GM21619 (cell line): ENCODE data around the gene FGF2.
"Not testable (repeated sequence)": the region's sequence is repeated elsewhere in the genome, so short reads cannot be mapped to it uniquely, and the experiment has no call there.

Experiments used
- ATAC-seq: cut with Tn5 transposase; IDR thresholded peaks from one replicate; pipeline ENCODE4 v1.9.1; 2021; ENCODE audit not compliant: unreplicated experiment

Gene FGF2

DNA sequence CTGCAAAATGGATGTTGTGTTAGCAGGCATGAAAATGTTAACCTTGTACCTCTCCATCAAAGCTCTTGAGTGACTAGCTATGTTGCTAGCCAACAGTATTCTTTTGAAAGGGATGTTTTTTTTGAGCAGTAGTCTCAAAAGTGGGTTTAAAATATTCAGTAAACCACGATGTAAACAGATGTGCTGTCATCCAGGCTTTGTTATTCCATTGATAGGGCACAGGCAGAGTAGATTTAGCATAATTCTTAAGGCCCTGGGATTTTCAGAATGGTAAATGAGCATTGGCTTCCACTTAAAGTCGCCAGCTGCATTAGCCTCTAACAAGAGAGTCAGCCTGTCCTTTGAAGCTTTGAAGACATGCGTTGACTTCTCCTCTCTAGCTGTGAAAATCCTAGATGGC, 18.4 kb downstream of the FGF2 start:
- ATAC-seq = no peak

DNA sequence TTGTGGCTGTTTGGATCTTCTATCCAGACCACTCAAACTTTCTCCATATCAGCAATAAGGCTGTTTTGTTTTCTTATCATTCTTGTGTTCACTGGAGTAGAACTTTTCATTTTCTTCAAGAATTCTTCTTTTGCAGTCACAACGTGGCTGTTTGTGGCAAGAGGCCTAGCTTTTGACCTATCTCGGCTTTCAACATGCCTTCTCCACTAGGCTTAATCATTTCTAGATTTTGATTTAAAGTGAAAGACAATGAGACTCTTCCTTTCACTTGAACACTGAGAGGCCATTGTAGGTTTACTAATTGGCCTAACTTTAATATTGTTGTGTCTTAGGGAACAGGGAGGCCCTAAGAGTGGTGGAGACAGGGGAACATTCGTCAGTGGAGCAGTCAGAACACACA, 19.1 kb downstream of the FGF2 start:
- no peak for ATAC-seq

- ATAC-seq = no peak
Observed at GRCh38 chr4:122847931-122848330, 21.3 kb downstream of the FGF2 start.

GRCh38 chr4:122849789-122850188, 23.2 kb downstream of the FGF2 start:
- not testable (repeated sequence) for ATAC-seq

- no peak for ATAC-seq
Observed at GRCh38 chr4:122851568-122851967, 24.9 kb downstream of the FGF2 start.

GRCh38 chr4:122854447-122855352, 28.1 kb downstream of the FGF2 start:
- no peak for ATAC-seq

- no peak for ATAC-seq
Observed at GRCh38 chr4:122855353-122855890, 28.8 kb downstream of the FGF2 start.

- ATAC-seq = no peak
Observed at GRCh38 chr4:122857160-122857559, 30.5 kb downstream of the FGF2 start.

DNA sequence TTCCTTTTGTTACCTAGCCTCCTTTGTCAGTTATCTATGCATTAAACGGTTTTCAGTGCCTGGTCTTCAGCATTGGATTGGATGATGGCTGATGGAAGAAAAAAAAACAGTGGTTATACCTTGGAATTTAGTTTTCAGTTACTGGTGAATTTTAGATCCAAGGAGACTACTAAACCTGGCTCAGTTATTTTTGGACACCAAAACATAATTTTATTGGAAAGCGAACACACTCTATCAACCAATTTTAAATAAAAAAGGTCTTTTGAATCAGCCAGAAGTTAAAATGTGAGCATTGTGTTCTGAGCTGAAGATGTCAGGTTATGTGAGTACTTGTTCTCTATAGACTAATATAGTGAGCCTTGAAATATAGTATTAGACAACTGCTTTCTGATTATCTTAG, 32.1 kb downstream of the FGF2 start:
- no peak for ATAC-seq

DNA sequence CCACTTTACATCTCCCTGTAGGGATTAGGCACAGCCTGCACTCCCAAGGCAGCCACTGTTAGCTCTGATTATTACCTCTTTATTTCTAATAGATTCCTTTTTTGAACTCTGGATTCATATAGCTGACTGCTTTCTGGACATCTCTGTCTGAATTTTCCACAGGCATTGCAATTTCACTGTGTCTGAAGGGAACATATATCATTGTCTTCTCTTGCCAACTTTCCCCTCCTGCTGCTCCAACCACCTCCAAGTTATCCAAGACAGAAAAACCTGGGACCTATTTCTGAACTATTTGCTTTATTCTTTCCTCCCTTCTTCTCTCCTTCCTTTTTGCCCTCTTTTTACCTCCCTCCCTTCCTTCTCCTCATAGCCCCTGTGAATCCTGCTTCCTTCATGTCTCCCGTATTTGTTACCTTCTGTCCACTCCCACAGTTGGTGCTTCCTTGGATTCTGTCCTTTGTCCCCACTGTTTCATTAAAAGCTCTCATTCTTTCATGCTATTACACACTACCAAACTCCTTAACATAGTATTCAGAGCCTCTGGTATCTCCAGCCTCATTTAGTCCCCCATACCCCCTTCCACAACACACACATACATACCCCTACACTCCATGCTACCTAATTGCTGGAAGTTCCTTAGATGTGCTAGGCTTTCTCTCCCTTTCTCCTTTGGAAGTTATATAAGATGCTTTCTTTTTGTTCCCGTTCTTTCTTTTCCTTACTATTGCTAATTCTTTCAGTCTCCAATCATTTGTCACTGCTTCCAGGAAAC, 34.7 kb downstream of the FGF2 start:
- ATAC-seq = no peak

DNA sequence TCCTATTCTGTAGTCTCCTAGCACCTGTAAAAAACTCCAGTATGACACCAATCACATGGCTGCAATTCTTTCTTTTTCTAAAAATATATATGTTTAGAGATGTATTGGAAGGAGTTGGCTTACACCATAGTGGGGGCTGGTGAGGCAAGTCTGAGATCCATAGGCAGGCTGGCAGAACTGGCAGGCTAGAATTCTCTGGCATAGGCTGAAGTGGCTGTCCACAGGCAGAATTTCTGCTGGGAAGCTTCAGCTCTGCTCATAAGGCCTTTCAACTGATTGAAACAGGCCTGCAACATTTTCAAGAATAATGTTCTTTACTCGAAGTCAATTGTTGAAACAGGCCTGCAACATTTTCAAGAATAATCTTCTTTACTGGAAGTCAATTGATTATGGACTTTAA, 37.0 kb downstream of the FGF2 start:
- ATAC-seq = no peak

DNA sequence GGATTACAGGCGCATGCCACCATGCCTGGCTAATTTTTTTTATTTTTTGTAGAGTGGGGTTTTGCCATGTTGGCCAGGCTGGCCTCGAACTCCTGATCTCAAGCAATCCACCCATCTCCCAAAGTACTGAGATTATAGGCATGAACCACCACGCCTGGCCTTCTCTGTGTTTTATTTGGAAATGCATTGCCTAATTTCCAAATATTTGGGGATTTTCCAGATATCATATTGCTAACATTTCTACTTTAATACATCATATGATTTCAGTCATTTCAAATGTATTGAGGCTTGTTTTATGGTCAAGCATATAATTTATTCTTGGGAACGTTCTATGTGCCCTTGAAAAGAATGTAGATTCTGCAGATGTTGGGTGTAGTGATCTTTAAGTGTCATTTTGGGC, 38.8 kb downstream of the FGF2 start:
- ATAC-seq = no peak

DNA sequence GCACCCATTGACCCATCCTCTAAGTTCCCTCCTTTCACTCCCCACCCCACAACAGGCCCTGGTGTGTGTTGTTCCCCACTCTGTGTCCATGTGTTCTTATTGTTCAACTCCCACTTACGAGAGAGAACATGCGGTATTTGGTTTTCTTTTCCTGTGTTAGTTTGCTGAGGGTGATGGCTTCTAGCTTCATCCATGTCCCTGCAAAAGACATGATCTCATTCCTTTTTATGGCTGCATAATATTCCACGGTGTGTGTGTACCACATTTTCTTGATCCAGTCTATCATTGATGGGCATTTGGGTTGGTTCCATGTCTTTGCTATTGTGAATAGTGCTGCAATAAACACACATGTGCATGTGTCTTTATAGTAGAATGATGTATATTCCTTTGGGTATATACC, 41.6 kb downstream of the FGF2 start:
- ATAC-seq = not testable (repeated sequence)

GRCh38 chr4:122873146-122873545, 46.5 kb downstream of the FGF2 start:
- ATAC-seq = no peak

GRCh38 chr4:122873821-122874593, 47.4 kb downstream of the FGF2 start:
- ATAC-seq = no peak

GRCh38 chr4:122875949-122876348, 49.3 kb downstream of the FGF2 start:
- ATAC-seq = no peak

- ATAC-seq = no peak
Observed at GRCh38 chr4:122876456-122876855, 49.8 kb downstream of the FGF2 start.

- no peak for ATAC-seq
Observed at GRCh38 chr4:122879001-122879400, 52.4 kb downstream of the FGF2 start.

DNA sequence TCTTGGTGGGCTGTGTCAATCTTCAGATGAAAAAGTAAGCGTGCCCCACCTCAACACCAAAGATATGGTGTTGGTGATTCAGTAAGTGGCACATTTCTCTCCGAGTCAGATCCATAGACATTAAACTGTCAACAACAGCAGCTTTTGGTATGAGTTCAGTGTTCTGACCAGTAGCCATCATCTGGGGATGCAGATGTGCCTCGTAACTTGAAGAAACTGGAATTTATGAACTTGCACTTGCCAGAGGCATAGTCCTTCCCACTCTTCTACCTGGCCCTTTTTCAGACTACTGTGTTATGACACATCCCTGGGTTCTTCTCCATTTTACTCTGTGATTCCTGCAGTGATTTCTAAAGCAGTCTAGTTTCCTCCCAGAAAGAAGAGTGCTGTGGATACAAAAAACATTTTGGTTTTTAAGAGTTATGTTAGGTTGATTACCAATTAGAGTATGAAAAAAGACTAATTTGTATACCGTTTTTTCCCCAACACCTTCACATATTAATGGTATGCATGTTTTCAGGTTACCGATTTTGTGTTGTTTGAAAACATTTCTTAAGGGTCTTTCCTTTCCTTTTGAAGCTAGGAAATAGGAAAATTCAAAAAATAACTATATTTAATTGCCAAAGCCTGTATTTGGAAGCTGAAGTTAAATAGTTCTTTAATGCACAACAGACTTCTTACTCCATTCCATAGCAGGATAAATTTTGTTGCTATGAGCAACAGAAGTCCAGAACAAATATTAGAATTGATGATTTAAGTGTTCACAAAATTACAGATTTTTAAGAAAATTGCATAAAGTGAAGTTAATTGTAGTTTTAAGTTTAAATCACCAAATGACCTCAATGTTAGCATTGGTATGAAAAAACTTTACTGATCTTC, 56.5 kb downstream of the FGF2 start:
- ATAC-seq = no peak

- ATAC-seq = no peak
Observed at GRCh38 chr4:122884499-122884898, 57.9 kb downstream of the FGF2 start.
